ENCODE measurements around the gene ICAM5.

ICAM5 gene

DNA sequence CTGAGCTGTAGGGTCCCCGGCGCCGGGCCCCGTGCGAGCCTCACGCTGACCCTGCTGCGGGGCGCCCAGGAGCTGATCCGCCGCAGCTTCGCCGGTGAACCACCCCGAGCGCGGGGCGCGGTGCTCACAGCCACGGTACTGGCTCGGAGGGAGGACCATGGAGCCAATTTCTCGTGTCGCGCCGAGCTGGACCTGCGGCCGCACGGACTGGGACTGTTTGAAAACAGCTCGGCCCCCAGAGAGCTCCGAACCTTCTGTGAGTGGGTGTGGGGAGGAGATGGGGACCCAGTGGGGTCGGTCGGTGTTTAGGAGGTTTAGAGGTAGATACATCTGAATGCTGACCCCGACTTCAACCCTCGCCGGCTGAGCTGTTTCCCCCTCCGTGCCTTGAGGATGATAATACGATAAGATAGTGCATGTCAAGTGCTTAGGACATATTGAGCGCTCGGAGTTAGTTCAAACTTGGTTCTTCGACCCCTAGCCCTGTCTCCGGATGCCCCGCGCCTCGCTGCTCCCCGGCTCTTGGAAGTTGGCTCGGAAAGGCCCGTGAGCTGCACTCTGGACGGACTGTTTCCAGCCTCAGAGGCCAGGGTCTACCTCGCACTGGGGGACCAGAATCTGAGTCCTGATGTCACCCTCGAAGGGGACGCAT is 1.9 kb downstream of the ICAM5 start:
- DNase-seq (ENCODE audit: low read depth) = no peak

DNA sequence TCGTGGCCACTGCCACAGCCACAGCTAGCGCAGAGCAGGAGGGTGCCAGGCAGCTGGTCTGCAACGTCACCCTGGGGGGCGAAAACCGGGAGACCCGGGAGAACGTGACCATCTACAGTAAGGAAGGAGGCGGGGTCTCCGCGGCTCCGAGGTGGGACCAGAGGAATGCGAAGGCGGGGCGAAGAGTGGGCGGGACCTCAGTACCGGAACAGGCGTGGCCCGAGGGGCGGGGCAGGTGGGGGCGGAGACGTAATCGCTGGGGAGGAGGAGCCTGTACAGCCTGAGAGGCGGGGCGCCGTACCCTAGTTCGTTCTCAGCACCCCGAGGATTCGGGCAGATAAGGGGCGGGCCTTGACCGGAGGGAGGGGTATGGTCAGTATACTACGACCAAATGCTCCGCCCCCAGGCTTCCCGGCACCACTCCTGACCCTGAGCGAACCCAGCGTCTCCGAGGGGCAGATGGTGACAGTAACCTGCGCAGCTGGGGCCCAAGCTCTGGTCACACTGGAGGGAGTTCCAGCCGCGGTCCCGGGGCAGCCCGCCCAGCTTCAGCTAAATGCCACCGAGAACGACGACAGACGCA is 2.5 kb downstream of the ICAM5 start:
- DNase-seq (ENCODE audit: low read depth) = peak; percentile 57

DNA sequence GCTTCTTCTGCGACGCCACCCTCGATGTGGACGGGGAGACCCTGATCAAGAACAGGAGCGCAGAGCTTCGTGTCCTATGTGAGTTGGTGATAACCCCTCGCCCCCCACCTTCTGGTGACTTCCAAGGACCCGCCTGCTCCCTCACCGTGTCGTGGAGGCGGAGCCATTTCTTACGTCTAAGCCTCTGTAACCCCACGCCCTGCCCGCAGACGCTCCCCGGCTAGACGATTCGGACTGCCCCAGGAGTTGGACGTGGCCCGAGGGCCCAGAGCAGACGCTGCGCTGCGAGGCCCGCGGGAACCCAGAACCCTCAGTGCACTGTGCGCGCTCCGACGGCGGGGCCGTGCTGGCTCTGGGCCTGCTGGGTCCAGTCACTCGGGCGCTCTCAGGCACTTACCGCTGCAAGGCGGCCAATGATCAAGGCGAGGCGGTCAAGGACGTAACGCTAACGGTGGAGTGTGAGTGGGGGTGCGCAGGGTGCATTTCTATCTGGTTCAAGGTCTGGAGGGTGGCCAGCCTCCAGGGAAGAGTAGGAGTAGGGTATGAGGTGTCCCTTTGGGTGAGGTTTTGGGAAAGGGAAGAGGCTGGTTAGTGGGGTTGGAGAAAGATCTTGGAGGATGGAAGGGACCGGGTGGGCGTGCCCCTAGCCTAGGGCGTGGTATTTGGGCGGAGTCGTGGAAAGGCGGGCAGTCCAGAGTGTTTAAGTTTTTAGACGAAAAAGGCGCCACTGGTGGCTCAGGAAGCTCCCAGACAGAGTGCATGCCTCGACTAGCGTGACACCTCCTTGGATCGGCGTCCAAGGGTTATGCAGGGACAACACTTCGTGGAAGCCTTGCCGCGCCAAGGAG is 3.3 kb downstream of the ICAM5 start:
- no peak for DNase-seq (ENCODE audit: low read depth)

DNA sequence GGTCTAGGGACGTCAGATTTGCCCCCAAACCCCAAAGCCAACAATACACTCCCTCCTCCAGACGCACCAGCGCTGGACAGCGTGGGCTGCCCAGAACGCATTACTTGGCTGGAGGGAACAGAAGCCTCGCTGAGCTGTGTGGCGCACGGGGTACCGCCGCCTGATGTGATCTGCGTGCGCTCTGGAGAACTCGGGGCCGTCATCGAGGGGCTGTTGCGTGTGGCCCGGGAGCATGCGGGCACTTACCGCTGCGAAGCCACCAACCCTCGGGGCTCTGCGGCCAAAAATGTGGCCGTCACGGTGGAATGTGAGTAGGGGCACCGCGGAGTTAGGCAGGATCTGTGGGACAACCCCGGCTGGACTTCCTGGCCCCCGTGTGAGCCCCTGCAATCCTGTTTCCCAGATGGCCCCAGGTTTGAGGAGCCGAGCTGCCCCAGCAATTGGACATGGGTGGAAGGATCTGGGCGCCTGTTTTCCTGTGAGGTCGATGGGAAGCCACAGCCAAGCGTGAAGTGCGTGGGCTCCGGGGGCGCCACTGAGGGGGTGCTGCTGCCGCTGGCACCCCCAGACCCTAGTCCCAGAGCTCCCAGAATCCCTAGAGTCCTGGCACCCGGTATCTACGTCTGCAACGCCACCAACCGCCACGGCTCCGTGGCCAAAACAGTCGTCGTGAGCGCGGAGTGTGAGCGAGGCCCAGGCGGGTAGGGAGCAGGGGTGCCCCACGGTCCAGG is 4.0 kb downstream of the ICAM5 start:
- DNase-seq (ENCODE audit: low read depth) = no peak

DNA sequence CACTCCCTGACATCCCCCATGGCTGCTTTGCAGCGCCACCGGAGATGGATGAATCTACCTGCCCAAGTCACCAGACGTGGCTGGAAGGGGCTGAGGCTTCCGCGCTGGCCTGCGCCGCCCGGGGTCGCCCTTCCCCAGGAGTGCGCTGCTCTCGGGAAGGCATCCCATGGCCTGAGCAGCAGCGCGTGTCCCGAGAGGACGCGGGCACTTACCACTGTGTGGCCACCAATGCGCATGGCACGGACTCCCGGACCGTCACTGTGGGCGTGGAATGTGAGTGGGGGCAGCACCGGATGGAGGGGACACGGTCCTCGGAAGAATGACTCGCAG is 4.6 kb downstream of the ICAM5 start:
- DNase-seq (ENCODE audit: low read depth) = no peak

DNA sequence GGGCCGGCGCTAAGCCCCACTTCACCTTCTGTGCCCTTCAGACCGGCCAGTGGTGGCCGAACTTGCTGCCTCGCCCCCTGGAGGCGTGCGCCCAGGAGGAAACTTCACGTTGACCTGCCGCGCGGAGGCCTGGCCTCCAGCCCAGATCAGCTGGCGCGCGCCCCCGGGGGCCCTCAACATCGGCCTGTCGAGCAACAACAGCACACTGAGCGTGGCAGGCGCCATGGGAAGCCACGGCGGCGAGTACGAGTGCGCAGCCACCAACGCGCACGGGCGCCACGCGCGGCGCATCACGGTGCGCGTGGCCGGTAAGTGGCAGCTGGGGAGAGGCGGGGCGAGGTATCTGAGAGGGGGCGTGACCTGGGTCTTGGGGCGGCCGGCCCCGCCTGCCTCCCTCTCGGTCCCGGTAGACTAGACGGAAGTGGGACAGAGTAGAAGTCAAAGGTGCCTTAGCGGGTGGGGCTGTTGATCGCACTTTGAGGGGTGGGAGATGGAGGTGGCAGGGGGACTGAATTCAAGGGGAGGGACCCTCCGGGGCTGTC is 5.6 kb downstream of the ICAM5 start:
- no peak for DNase-seq (ENCODE audit: low read depth)

DNA sequence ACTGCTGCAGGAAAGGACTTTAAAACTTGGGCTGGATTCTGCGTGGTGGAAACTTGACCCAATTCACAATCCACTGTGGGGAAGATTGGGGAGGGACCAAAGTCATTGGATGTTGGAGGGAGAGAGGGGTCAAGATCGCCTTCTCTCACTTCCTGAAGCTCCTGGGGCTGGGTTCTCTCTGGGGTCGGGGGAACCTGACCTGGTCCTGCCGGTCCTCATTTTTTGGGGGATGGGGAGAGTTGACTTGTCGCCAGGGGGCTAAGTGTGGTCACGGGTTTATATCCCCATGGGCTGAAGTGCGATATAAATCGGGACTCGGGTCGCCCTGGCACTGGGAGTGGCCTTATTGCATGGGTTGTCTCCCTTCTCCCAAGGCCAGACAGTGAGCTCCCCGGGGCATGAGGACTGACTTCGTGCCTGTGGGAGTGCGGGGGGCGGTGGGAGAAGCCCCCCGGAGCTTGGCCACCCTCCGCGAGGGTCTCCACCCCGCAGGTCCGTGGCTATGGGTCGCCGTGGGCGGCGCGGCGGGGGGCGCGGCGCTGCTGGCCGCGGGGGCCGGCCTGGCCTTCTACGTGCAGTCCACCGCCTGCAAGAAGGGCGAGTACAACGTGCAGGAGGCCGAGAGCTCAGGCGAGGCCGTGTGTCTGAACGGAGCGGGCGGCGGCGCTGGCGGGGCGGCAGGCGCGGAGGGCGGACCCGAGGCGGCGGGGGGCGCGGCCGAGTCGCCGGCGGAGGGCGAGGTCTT is 6.3 kb downstream of the ICAM5 start:
- no peak for DNase-seq (ENCODE audit: low read depth)

DNA sequence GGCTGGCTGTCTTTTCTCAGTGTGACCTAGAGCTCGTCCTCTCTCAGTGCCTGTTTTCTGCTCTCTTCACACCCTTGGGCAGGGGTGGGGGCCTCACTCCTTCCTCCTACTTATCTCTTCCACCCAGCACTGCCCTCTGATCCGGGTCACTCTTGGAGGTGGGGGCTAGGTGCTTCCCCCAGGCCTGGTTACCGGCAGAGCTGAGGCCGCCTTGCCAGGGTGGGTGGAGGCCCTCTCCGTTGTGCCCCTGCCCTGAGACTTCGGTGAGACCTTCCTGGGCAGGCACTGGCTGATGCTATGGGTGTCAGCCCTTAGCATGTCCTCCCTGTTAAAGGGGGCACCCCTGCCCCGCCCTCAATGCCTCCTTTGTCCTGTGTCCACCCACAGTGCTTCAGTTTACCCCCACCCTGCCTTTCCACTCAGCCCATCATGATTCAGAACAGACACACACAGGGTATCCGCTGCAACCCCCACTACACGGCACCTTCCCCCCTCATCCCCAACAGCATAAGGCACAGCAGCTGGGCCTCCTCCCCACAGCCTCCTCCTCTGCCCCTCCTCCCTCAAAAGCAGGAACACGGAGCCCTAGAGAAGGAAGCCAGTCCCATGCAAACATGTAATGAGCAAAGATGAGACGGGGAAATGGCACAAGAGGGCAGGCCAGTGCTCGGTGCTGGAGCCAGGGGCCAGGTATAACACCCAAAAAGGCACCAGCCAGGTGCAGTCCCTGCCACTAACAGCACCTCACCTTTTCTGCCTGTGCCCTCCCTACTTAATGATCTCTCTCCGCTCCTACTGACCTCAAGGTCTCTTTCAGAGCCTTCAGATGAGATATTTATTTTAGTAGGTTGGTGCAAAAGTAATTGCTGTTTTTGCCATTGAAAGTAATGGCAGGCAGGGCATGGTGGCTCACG is 10.1 kb downstream of the ICAM5 start:
- DNase-seq (ENCODE audit: low read depth) = no peak

DNA sequence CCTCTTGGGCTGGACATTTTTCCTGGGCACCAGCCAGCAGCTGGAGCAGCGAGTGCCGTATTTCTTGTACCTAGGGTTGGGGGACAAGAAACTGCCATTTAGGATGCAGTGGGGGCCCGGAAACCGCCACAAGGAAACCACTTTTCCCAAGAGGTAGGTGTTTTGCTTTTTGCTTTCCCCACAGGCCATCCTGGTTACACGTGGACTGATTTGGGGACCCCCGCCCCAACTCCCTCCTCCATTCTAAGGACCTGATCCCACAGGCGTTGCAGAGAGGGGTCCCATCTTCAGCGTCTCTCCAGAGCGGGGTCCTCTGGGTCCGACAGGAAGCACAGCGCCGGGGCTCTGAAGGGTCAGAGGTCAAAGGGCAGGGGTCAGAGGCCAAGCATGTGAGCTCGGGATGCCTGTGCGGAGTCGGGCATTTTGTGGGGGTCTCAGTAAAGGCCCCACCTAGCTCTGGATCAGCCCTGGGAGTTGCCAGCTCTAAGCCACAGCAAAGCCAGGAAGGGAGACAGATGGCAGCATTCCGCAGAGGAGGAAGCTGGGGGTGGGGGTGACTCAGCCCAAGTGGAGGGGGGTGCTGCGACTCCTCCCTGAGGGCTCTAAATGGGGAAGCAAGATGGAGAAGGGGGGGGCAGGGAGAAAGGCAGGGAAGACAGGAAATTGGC is 15.5 kb downstream of the ICAM5 start:
- DNase-seq (ENCODE audit: low read depth) = no peak

DNA sequence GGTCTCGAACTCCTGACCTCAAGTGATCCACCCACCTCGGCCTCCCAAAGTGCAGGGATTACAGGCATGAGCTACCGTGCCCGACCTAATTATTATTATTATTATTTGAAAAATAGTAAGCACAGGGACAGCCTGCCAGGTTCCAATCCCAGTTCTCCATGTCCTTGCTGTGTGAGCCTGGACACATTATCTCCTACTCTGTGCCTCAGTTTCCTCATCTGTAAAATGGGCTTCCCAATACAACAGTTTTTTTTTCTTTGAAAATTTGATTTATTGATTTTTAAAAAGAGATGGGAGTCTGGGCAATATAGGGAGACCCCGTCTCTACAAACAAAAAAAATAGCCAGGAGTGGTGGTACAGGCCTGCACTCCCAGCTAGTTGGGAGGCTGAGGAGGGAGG is 16.6 kb downstream of the ICAM5 start:
- no peak for DNase-seq (ENCODE audit: low read depth)

DNA sequence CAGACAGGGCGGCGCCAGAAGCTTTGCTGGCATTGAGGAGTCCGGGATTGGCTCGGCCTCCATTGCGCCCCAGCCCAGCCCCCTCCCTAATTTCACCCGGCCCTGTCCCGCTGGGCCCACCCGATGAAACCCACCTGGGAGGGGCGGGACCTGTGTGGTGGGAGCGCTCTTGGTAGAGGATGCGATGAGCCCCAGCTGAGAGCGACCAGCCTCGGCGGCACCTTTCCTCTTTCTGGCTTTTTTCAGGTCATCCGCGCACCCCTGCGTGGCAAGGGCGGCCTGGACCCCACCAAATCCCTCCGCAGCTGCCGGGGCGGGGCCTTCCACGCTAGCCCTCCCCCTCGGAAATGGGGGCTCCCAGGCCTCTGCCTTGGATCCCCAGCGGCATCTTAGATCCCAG is 19.7 kb downstream of the ICAM5 start, which contains the start of gene ZGLP1:
TSS of gene ZGLP1 (minus strand) at position 393 of the 400 bp plus-strand sequence.
- no peak for DNase-seq (ENCODE audit: low read depth)

DNA sequence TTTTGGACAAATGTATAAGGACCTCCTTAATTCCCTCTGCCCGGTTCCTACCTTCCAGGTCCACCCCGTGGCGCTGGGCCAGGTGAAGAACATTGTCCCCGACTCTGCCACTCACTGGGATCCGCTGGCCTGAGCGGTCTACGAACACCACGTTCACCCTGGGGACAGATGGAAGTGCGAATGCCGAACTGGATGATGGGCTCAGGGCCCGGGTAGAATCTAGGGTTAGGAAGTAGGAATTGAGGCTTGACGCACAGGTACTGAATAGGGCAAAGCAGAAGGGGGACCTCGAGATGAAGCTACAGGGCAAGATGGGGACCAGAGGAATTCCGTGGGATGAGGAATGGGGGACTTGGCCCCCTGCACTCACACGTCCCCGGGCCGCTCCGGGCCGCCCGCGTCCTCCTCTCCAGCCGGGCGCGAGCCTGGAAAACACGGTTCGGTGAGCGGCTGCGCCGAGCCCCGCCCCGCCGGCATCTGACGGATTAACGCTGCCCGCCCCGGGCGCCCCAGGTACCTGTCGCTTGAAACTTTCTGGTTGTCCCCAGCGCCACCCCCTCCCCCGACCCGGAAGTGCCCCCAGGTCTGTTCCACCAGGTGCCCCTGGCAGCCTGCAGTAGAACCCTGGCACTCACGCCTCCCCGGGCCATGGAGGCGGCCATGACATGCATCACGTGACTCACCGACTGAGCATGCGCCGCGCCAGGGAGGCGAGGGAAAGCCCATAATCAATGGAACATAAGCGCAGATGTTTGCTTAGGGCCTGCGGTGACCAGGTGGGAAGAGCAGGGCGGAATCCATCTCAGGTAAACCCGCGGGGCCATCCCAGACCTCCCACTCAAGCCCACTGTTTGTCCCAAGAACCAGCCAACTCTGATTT is 25.8 kb downstream of the ICAM5 start, which contains the start of gene FDX2:
TSS of gene FDX2 (minus strand) at position 681 of the 880 bp plus-strand sequence. CDS start at position 662, 19 bp downstream.
- peak; percentile 90 for DNase-seq (ENCODE audit: low read depth)

DNA sequence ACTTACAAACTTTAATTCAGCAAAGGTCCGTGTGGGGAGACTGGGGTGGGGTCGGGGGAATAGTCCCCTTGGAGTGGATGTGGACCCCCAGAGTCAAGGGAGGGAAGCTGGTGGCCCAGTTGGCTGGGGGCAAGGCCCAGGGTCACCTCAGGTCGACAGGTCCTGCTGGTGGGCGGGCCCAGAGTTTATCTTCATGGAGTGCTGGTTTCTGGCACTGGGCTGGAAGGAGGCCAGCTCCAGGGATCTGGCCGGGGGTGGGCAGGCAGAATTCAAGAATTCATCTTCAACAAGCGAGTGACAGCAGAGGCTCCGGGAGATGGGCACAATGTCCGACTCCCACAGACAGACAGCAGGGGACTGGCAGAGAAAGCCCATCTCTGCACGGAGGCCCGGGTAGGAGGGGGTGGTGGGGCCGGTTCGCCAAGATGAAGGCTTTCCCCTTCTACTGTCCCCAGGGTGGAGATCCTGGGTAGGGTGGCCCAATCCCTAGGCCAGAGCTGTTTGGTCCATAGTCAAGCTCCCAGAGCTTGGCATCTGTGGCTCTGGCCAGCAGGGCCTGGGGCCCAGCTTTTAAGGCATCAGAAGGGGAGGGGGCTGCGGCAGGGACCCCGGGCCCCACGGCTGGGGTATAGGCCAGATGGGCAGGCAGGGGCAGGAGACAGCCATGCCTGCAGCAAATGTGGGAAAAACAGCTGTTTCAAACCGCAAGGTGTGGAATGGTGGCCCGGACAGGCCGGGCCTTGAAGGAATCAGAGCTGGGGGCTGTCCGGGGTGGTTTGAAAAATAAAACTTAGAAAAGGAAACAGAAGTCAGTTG is 26.7 kb downstream of the ICAM5 start:
- DNase-seq (ENCODE audit: low read depth) = no peak

DNA sequence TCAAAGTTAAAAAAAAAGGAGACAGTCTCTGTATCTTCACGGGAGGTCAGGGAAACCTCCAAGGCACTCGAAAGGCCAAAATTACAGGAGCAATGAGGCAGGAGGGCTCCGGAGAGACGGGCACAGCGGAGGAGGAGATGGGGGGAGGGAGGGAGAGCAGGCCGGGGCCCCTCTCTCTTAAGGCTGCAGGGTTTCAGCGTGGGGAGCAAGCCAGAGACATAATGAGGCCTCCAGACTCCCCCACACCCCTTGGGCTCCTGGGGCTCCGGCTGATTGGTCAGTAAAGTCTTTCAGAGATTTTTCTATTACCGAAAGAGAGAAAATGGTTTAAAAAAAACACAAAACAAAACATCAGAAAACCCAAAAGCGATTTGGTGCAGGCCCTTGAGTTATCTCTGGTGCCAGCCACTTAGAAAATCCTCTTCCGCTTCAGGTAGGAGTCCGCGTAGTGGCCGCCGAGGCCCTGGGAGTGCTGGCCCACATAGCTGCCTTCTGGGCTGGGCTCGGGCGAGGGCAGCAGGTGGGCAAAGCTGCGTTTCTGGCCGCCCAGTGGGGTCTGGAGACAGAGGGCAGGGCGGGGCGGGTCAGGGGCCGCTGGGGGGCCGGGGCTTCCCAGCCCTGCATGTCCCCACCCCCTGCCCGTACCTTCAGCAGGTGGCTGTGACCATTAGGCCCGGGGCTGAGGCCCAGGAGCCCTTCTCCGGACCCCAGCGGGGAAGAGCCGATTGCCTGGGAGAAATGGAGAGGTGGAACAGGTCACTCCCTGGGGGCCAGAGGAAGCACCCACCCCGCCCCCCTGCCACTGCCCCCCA is 27.5 kb downstream of the ICAM5 start:
- no peak for DNase-seq (ENCODE audit: low read depth)

DNA sequence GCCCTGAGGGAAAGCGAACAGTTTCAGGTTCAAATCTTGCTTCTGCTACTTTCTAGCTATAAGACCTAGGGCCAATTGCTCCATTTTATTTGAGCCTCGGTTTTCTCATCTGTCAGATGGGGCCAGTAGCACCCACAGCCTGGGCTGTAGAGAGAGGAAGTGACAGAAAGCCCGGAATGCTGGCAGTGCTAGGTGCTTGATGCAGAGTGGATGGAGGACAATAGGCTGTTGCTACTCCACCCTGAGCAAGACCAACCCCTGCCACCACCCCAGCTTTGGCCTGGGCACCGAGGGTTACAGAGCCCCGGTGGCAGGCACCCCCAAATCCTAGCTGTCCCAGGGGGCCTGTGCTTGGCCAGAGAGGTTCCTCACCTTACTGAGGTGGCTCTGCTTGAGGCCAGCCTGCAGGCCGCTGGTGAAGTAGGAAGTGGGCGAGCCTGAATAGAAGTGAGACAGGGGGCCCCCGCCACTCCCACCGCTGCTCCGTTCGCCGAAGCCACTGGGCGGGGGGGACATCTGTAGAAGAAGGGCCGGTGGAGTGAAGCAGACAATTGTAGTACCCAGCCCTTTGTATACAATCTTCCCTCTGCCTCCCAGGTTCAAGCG is 28.2 kb downstream of the ICAM5 start:
- no peak for DNase-seq (ENCODE audit: low read depth)

DNA sequence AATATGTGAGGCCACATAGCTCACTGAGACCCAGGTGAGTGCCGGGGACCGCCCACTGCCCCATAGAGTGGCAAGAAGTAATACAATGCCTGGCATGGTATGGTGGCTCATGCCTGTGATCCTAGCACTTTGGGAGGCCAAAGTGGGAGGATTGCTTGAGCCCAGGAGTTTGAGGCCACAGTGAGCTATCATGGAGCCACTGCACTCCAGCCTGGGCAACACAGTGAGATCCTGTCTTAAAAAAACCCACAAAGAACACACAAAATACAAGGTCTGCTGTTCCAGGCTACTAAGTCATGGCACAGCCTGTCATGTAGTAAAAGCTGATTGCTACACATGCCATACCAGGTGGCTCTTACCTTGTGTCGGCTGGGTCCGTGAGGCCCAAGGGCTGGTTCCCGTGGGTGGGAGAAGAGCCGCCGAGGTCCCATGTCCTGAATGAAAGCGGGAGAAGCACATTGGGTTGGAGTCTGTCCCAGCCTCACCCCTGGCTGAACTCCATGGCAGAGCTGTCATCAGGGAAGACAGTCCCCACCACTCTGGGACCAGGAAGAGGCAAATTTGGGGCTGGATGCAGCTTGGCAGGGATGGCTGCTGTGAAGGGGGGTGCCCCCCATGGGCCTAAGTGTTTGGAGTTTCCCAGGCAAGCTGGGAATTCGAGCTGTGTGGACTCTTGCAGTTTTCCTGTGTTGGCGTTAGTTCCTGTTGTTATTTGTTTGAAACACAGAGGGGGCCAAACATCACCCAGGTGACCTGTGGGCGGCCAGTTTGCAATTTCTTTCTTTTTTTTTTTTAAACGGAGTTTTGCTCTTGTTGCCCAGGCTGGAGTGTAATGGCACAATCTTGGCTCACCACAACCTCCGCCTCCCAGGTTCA is 29.3 kb downstream of the ICAM5 start:
- no peak for DNase-seq (ENCODE audit: low read depth)

All from stimulated activated CD8-positive, alpha-beta memory T cell treated with anti-CD3 and anti-CD28 coated beads, Interleukin-4, amount 100 ng/mL, for 24 hours (primary cell).